Vagina (tissue), 2 donors: ENCODE measurements around the gene NMRAL1. TPM values are rescaled to one million over a fixed set of nuclear protein-coding genes. Genes with fewer than 3 reads are reported as not detected.
A peak's percentile ranks its signal among the peaks of the same experiment; 100 is the strongest.

Experiments
- DNase-seq, 2 donors: peaks; one replicate each; pipeline ENCODE4 v3.0.0-alpha.2; 2017; ENCODE audit errors: extremely low spot score in 2 of 2
- H3K27ac ChIP-seq: fragments of 200-600 bp; sonication (generic); one replicate; pipeline ENCODE4 v1.5.1; 2019
- H3K27me3 ChIP-seq: fragments of 200-600 bp; sonication (generic); one replicate; pipeline ENCODE4 v1.5.1; 2019
- H3K36me3 ChIP-seq, 2 donors: fragments of 200-600 bp; sonication (generic); one replicate each; pipeline ENCODE4 v1.5.1; 2017 to 2019
- H3K4me1 ChIP-seq: fragments of 200-600 bp; sonication (generic); one replicate; pipeline ENCODE4 v1.5.1; 2019
- H3K4me3 ChIP-seq, 2 donors: fragments of 200-600 bp; sonication (generic); 1 replicate in 1 of 2; 2 replicates in 1 of 2; pipeline ENCODE4 v1.5.1; 2016 to 2019
- H3K9me3 ChIP-seq: fragments of 200-600 bp; sonication (generic); one replicate; pipeline ENCODE4 v1.5.1; 2019
- CTCF ChIP-seq, 3 experiments: fragments of 450-650 bp in 2 of 3; fragments of 200-600 bp in 1 of 3; sonication (generic) in 1 of 3; IDR thresholded peaks; one replicate each; pipeline ENCODE4 v1.5.1; 2017 to 2019; ENCODE audit warnings: antibody characterized with exemption in 3 of 3, mild to moderate bottlenecking in 2 of 3, moderate library complexity in 2 of 3
- POLR2A ChIP-seq, 2 donors: fragments of 450-650 bp; IDR thresholded peaks; one replicate each; pipeline ENCODE4 v1.6.1; 2017; ENCODE audit warnings: antibody characterized with exemption in 2 of 2, mild to moderate bottlenecking in 2 of 2, moderate library complexity in 2 of 2
- POLR2AphosphoS5 ChIP-seq, 2 donors: sonication (generic); formaldehyde crosslinking; IDR thresholded peaks; one replicate each; pipeline ENCODE4 v1.9.0; 2017; ENCODE audit warnings: antibody characterized with exemption in 2 of 2, mild to moderate bottlenecking in 2 of 2, low read depth in 1 of 2; ENCODE audit not compliant: insufficient read depth in 1 of 2
- intact Hi-C: fragments of 100-400 bp; cut with DNase I; formaldehyde crosslinking; loops from one replicate; pipeline ENCODE4 v1.15.1; 2023
- total RNA-seq: library from RNA; depleted of rRNA; stranded (reverse); fragments of >200 nt; gene quantifications from one replicate; pipeline ENCODE4 v1.2.3, GENCODE V29; 2016

NMRAL1 gene
- total RNA-seq, 1 donor from 2014 or later: 35.6 TPM

- Histone ChIP-seq H3K36me3 (peaks cover 0 to 43% of the 10 kb centered on the region in 2 donors), H3K27ac (no peak overlapping the region), H3K9me3 (no peaks in the 10 kb centered on the region), H3K4me1 (no peaks in the 10 kb centered on the region), H3K4me3 (no peak overlapping the region), H3K27me3 (no peaks in the 10 kb centered on the region)
- no peak for DNase-seq
- intact Hi-C loops: no loop called here
- TF ChIP-seq POLR2AphosphoS5 (IDR thresholded peaks at IDR 0.05; ENCODE audit: insufficient read depth in 1 of 2, low read depth in 1 of 2) (no peak), POLR2A (IDR thresholded peaks at IDR 0.05) (no peak), CTCF (IDR thresholded peaks at IDR 0.05) (no peak)
Measured at GRCh38 chr16:4433228-4433627, 41.2 kb downstream of the NMRAL1 start.

- Histone ChIP-seq H3K4me1 (peaks cover 18% of the 10 kb centered on the region), H3K36me3 (peaks cover 0 to 27% of the 10 kb centered on the region in 2 donors), H3K9me3 (no peaks in the 10 kb centered on the region), H3K27me3 (no peaks in the 10 kb centered on the region), H3K4me3 (no peak overlapping the region), H3K27ac (no peak overlapping the region)
- TF ChIP-seq POLR2AphosphoS5 (IDR thresholded peaks at IDR 0.05; ENCODE audit: insufficient read depth in 1 of 2, low read depth in 1 of 2) (no peak), CTCF (IDR thresholded peaks at IDR 0.05) (no peak), POLR2A (IDR thresholded peaks at IDR 0.05) (no peak)
- intact Hi-C loops: no loop called here
- DNase-seq: no peak
Measured at GRCh38 chr16:4431023-4431422, 43.4 kb downstream of the NMRAL1 start.

- no peak overlapping the region for H3K27ac ChIP-seq
- intact Hi-C loops: no loop called here
- H3K27me3 ChIP-seq: no peaks in the 10 kb centered on the region
- no peak for DNase-seq
- TF ChIP-seq POLR2AphosphoS5 (IDR thresholded peaks at IDR 0.05; ENCODE audit: insufficient read depth in 1 of 2, low read depth in 1 of 2): peak in 1 of 2 donors; percentile 9
- TF ChIP-seq POLR2A (IDR thresholded peaks at IDR 0.05): no peak
- TF ChIP-seq CTCF (IDR thresholded peaks at IDR 0.05): no peak
- peaks cover 0 to 10% of the 10 kb centered on the region in 2 donors for H3K36me3 ChIP-seq
- H3K9me3 ChIP-seq: no peaks in the 10 kb centered on the region
- H3K4me3 ChIP-seq: no peak overlapping the region
- H3K4me1 ChIP-seq: peaks cover 23% of the 10 kb centered on the region
Measured at GRCh38 chr16:4428500-4428899, 45.9 kb downstream of the NMRAL1 start.

GRCh38 chr16:4426722-4427372 lies 47.6 kb downstream of the NMRAL1 start:
- H3K4me3 ChIP-seq: peak overlapping the region; percentile 58 to 78
- peaks cover 23% of the 10 kb centered on the region for H3K4me1 ChIP-seq
- DNase-seq: no peak
- H3K9me3 ChIP-seq: no peaks in the 10 kb centered on the region
- H3K27me3 ChIP-seq: no peaks in the 10 kb centered on the region
- peak overlapping the region; percentile 87 for H3K27ac ChIP-seq
- intact Hi-C loops: no loop called here
- H3K36me3 ChIP-seq: peaks cover 0 to 9% of the 10 kb centered on the region in 2 donors
- TF ChIP-seq CTCF (IDR thresholded peaks at IDR 0.05) (no peak), POLR2AphosphoS5 (IDR thresholded peaks at IDR 0.05; ENCODE audit: insufficient read depth in 1 of 2, low read depth in 1 of 2) (no peak), POLR2A (IDR thresholded peaks at IDR 0.05) (no peak)

GRCh38 chr16:4426021-4426684 lies 48.3 kb downstream of the NMRAL1 start:
- Histone ChIP-seq H3K9me3 (no peaks in the 10 kb centered on the region), H3K27me3 (no peaks in the 10 kb centered on the region), H3K27ac (peak overlapping the region; percentile 87), H3K36me3 (peaks cover 0 to 2% of the 10 kb centered on the region in 2 donors), H3K4me1 (peaks cover 23% of the 10 kb centered on the region), H3K4me3 (peak overlapping the region; percentile 58 to 78)
- intact Hi-C loops: no loop called here
- DNase-seq: no peak
- TF ChIP-seq CTCF (IDR thresholded peaks at IDR 0.05) (no peak), POLR2AphosphoS5 (IDR thresholded peaks at IDR 0.05; ENCODE audit: insufficient read depth in 1 of 2, low read depth in 1 of 2) (peak in 1 of 2 donors; percentile 12)
